Posterior vena cava (tissue), 2 donors: Measurements from ENCODE around the gene SCYGR8. TPM values are rescaled to one million over a fixed set of nuclear protein-coding genes. Genes with fewer than 3 reads are reported as not detected.
"Not testable (repeated sequence)": the region's sequence is repeated elsewhere in the genome, so short reads cannot be mapped to it uniquely, and the experiment has no call there.

Source experiments
- DNase-seq: peaks from one replicate; pipeline ENCODE4 v3.0.0-alpha.2; 2020; ENCODE audit warnings: low spot score
- intact Hi-C, 2 donors: fragments of 100-400 bp; cut with DNase I; formaldehyde crosslinking; loops; one replicate each; pipeline versions ENCODE4 v1.14.1 to v1.14.2; 2022 to 2023
- long read RNA-seq, 2 donors: library from polyadenylated mRNA; unstranded; transcript quantifications; one replicate each; pipeline ENCODE4 v2.0.0, GENCODE V29; 2020 to 2021
- total RNA-seq, 2 donors: library from RNA; stranded (reverse); fragmentation: NEBNext Ultra II Directional; extraction: Animal tissue kit (Norgen Biotek cat#: 25700); gene quantifications; one replicate each; pipeline ENCODE4 v1.2.1, GENCODE V29; 2021
- donor health status: DM: yes; HTN: yes; CAD: no.
- donor health status: DM: yes; HTN: yes; CAD: no.

Gene SCYGR8, protein sequence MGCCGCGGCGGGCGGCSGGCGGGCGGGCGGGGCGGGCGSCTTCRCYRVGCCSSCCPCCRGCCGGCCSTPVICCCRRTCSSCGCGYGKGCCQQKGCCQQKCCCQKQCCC
- total RNA-seq: not detected
- long read RNA-seq, donor 1: 0 reads
- long read RNA-seq, donor 2: 0 reads

- intact Hi-C loops: no loop called here
- DNase-seq: no peak
Observed at GRCh38 chr2:227745594-227745993, at the start of gene SCYGR8. SCYGR8 (plus strand) TSS chr2:227745894; CDS start chr2:227745894, 0 bp downstream.

DNA sequence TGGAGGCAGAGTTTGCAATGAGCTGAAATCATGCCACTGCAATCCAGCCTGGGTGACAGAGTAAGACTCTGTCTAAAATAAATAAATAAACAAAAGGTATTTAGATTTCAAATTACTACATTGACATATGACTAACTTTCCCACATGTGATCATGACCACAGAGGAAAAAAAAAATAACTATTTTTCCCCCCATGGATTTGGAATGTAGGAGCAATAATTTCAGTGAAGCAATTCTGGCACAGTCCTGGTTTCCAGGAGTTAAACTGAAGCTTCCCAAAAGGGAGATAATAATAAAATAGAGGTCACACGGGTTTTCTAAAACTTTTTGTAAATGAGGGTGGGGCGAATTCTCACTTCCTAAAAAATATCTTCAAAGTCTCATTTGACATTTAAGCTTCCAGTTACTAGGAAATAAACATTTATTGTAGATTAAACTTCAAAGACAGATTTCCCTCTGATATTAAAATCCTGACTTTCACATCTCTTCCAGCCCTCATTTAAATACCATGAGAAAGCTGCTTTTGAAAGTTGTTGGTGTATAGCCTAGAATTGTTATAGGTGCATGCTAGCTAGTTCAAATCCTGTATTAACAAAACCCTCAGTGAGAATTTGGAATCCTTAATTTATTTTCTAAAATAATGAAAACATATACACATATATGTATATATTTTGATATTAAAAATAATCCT, 48.6 kb upstream of the SCYGR8 start:
- DNase-seq: no peak
- intact Hi-C loops: no loop called here

GRCh38 chr2:227701556-227701955, 44.1 kb upstream of the SCYGR8 start:
- no peak for DNase-seq
- intact Hi-C loops: no loop called here

GRCh38 chr2:227703280-227703732, 42.4 kb upstream of the SCYGR8 start:
- no peak for DNase-seq
- intact Hi-C loops: no loop called here

DNA sequence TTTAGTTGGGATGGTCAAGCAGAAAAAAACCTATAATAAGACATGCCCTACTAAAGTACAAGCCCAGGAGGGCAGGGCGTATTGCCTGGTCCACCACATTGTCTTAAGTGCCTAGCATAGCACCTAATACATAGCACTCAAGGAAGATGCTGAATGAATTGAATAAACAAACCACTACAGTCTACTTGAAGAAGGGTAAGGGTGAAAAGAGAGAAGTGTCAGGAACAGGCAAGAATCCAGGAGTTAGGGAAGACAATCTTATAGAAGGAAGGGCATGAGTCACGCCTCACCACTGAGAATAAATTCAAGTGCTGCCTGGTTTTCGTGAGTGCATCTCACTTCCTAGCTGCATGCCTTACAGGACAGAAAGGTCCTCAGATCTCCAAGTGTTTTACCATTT, 41.7 kb upstream of the SCYGR8 start:
- DNase-seq: no peak
- intact Hi-C loops: no loop called here

- intact Hi-C loops: no loop called here
- no peak for DNase-seq
Observed at GRCh38 chr2:227706859-227707258, 38.8 kb upstream of the SCYGR8 start.

- no peak for DNase-seq
- intact Hi-C loops: no loop called here
Observed at GRCh38 chr2:227707390-227707789, 38.3 kb upstream of the SCYGR8 start.

- intact Hi-C loops: no loop called here
- no peak for DNase-seq
Observed at GRCh38 chr2:227710986-227711385, 34.7 kb upstream of the SCYGR8 start.

DNA sequence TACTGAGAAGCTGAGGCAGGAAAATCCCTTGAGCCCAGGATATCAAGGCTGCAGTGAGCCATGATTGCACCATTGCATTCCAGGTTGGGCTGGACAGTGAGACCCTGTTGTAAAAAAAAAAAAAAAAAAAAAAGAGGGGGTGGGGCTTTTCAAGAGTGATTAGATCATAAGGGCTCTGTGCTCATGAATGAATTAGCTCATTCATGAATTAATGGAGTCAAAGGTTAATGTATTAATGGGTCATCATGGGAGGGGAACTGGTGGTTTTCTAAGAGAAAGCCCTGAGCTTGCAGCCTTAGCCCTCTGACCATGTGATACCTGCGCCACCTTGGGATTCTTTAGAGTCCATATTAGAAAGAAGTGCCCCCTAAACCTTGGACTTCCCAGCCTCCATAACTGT, 32.4 kb upstream of the SCYGR8 start:
- no peak for DNase-seq
- intact Hi-C loops: no loop called here

- no peak for DNase-seq
- intact Hi-C loops: no loop called here
Observed at GRCh38 chr2:227716501-227716900, 29.2 kb upstream of the SCYGR8 start.

- intact Hi-C loops: no loop called here
Observed at GRCh38 chr2:227717687-227718567, 27.8 kb upstream of the SCYGR8 start, which contains the start of gene SLC19A3. SLC19A3 (minus strand) TSS chr2:227718028; CDS start chr2:227702318, 15,710 bp downstream.

GRCh38 chr2:227719641-227720040, 26.1 kb upstream of the SCYGR8 start:
- intact Hi-C loops: no loop called here
- DNase-seq: no peak

More at GRCh38 chr2:227717687-227718567, 27.8 kb upstream of the SCYGR8 start, which contains the start of gene SLC19A3:
- peak; percentile 96 for DNase-seq

GRCh38 chr2:227720680-227721079, 25.0 kb upstream of the SCYGR8 start:
- intact Hi-C loops: no loop called here
- no peak for DNase-seq

GRCh38 chr2:227722821-227723220, 22.9 kb upstream of the SCYGR8 start:
- intact Hi-C loops: not testable (repeated sequence)

GRCh38 chr2:227724394-227725039, 21.2 kb upstream of the SCYGR8 start, which contains the start of gene SCYGR6:
SCYGR6 (minus strand) TSS chr2:227724757; CDS start chr2:227724757, 0 bp downstream.
- DNase-seq: no peak
- intact Hi-C loops: no loop called here

More at GRCh38 chr2:227722821-227723220, 22.9 kb upstream of the SCYGR8 start:
- not testable (repeated sequence) for DNase-seq

- intact Hi-C loops: no loop called here
- DNase-seq: no peak
Observed at GRCh38 chr2:227728035-227728434, 17.7 kb upstream of the SCYGR8 start, which contains the start of gene SCYGR7. SCYGR7 (plus strand) TSS chr2:227728335; CDS start chr2:227728335, 0 bp downstream.

- no peak for DNase-seq
- intact Hi-C loops: no loop called here
Observed at GRCh38 chr2:227739351-227739750, 6.3 kb upstream of the SCYGR8 start.

- intact Hi-C loops, DNase-seq: not testable (repeated sequence)
Observed at GRCh38 chr2:227740705-227741104, 5.0 kb upstream of the SCYGR8 start.

DNA sequence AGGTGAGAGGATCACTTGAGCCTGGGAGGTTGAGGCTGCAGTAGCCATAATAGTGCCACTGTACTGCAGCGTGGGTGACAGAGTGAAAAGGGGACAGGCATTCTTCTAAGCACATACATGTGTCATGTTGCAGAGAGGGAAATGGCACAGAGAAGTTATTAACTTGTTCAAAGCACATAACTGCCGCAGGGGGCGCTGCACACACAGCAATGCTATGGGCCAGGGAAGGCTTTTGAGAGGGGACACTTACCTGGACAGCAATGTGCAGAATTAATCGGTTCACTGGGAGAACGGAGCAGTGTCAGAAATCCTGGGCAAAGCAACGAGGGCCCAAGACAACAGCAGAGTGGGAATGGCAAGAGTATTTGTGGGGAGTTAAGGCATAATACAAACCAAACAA, 2.4 kb downstream of the SCYGR8 start:
- DNase-seq: no peak
- intact Hi-C loops: no loop called here
